WI38 (cell line): ENCODE results near the gene ABRACL.

Experiments
- H3K4me3 ChIP-seq: 2 replicates; pipeline ENCODE4 v1.5.1; 2011; ENCODE audit warnings: low read depth, mild to moderate bottlenecking, control low read depth, low read length
- TF ChIP-seq, protein P1 (sequence below): IDR thresholded peaks from 2 replicates; pipeline ENCODE4 v1.5.1; 2012; ENCODE audit warnings: low read depth, mild to moderate bottlenecking, control low read depth, low read length

Gene ABRACL

DNA sequence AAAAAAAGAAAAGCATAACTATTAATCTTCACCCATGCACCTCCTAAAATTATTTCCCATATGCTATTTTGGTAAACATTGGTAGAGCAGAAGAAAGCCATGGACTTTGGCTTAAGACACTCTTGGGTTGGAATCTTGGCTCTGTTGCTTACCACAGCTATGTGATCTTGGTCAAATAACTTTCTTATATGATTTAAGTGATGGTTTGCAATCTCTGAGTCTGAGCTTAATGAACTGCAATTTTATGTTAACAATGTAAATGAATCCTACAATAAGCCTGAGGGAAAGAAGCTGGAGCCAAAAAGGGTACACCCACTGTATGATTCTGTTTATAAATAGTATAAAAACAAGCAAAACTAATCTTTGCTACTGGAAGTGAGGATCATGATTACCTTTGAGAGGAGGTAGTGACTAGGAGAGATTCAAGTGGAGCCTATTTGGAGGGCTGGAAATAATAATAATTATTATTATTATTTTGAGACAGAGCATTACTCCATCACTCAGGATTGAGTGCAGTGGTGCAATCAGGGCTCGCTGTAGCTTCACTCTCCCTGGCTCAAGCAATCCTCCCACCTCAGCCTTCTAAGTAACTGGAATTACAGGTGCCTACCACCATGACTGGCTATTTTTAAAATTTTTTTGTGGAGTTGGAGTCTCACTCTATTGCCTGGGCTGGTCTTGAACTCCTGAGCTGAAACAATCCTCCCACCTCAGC lies 34.5 kb downstream of the ABRACL start:
- H3K4me3 ChIP-seq: no peak overlapping the region
- TF ChIP-seq, protein P1, sequence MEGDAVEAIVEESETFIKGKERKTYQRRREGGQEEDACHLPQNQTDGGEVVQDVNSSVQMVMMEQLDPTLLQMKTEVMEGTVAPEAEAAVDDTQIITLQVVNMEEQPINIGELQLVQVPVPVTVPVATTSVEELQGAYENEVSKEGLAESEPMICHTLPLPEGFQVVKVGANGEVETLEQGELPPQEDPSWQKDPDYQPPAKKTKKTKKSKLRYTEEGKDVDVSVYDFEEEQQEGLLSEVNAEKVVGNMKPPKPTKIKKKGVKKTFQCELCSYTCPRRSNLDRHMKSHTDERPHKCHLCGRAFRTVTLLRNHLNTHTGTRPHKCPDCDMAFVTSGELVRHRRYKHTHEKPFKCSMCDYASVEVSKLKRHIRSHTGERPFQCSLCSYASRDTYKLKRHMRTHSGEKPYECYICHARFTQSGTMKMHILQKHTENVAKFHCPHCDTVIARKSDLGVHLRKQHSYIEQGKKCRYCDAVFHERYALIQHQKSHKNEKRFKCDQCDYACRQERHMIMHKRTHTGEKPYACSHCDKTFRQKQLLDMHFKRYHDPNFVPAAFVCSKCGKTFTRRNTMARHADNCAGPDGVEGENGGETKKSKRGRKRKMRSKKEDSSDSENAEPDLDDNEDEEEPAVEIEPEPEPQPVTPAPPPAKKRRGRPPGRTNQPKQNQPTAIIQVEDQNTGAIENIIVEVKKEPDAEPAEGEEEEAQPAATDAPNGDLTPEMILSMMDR: no peak

DNA sequence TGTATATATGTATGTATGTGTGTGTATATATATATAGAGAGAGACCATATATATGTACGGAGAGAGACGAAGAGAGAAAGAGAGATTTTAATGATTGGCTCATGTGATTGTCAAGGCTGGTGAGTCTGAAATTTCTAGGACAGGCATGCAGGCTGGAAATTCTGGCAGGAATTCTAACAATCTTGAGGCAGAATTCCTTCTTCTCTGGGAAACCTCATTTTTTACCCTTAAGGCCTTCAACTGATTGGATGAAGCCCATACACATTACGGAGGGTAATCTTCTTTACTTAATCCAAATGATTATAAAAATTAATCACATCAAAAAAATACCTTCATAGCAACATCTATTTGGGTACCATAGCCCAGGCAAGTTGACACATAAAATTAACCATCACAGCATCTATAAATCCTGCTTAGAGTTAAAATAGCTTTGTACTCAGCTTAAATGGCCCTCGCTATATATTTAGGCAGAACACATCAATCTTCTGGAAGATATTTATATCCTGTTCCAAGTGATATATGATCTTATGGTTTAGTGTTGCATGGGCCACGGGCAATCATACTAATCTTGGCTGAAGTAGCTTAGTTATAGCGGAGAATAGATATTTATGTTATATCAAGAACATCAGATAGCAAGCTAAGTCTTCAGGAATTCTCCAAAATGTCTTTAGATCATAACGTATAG lies 36.6 kb downstream of the ABRACL start:
- TF ChIP-seq, protein P1: no peak
- H3K4me3 ChIP-seq: no peak overlapping the region

DNA sequence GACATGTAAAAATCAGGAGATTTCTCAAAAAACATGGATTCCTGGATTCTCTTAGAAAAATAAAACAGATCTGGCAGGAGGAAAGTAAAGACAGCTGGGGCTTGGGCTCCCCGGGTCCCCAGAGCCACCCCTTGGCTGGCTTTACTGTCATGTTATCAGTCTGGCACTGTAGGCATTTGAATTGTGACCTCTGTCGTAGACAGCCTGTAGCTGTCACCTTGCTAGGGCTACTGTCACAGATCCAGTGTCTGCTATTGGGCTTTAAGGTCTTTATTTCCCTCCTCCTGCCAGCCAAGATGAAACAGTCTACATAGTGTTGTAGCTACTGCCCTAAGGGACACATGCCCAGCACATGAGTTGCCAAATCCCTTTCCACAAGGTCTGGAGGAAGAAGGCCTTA lies 37.5 kb downstream of the ABRACL start:
- TF ChIP-seq, protein P1: no peak

DNA sequence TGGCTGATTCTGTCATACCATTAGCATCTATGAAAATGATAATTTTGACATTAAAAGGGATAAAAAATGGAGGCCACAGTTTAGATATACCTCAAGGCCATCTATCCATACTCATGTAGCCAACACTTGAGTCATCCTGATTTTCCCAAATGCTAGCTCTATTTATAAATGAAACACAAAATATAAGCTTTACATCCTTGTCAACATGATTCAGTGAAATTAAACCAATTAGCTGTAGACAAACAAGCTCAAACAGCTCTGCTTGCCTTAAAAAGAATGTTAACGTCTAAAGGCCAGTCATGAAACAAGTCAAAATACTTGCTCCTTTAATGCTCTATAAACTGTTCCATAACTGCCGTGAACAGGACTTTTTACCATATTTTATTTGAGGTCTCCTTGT lies 40.3 kb downstream of the ABRACL start:
- TF ChIP-seq, protein P1: no peak
- H3K4me3 ChIP-seq: no peak overlapping the region

More for the DNA sequence above, 37.5 kb downstream of the ABRACL start:
- no peak overlapping the region for H3K4me3 ChIP-seq

DNA sequence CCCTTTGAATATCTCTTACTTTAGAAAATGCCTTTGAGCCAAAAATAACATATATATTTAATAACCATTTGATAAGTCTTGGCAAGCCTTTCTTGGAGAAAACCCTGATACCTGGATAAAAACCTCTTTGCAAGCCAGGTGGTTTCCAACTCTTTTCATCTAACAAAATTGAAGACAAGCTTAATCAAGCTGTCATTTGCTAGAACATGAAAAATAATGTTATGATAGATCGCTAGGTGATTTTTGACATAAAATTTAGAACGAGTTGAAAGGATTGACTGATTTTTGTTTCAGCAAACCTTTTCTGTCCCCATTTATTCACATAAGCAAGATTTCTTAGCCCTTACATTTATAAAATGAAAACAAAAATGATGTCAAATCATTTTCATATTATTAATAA lies 44.6 kb downstream of the ABRACL start:
- H3K4me3 ChIP-seq: no peak overlapping the region
- TF ChIP-seq, protein P1: no peak

DNA sequence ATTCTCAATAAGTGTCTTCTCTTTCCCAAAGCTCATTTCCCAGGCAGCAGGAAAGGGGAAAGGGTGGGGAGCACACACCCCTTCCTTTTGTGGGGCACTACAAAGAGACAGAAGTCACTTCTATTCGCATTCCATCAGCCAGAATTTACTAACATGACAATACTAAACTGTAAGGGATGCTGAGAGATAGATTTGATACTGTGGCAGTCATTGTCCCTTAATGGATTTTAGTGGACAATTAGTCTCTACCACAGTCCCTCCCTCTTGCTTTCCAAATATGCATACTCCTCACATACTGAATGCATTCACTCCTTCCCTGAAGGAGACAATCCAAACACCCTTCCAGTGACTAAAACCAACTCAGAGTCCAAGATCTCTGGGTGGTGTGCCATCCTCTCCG lies 50.5 kb downstream of the ABRACL start:
- TF ChIP-seq, protein P1: no peak
- no peak overlapping the region for H3K4me3 ChIP-seq

DNA sequence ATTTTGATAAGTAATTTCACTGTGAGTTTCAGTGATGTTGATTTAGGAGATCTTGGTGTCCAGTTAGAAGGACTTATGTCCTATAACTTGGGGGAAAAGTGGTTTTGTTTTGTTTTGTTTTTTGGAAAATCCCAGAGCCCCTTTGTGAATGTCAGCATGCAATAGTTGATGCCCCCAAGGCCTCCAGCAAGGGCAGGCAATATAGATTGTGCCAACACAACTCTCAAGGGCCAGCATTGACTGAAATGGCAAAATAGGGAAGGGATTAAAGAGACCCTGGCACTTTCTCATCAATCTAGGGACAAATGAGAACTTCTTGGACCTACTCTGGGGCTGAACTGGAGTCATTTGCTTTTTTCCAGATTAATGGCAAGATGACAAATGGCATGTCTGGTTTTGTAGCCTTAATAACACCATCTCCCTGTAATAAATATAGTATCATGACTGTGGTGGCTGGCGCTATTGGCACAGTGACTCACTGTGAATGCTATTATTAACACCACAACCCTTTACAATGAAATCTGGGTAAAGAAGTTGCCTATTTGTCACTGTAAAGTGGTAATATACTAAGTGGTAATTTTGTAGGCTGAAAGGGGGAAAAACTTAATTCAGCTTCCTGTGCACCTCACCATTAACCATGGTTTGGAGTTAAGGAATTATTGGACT lies 51.8 kb downstream of the ABRACL start:
- TF ChIP-seq, protein P1: no peak
- no peak overlapping the region for H3K4me3 ChIP-seq
